GM12891 (cell line): ENCODE data around the gene OR52A5.

Experiments
- PAX5 ChIP-seq: IDR thresholded peaks from 2 replicates; pipeline ENCODE4 v1.6.1; 2011; ENCODE audit warnings: low read length, moderate library complexity, mild to moderate bottlenecking; ENCODE audit not compliant: insufficient read depth, severe bottlenecking
- POLR2A ChIP-seq: IDR thresholded peaks from 2 replicates; pipeline ENCODE4 v1.6.1; 2011; ENCODE audit warnings: low read depth, low read length, control low read depth
- POLR2AphosphoS5 ChIP-seq: IDR thresholded peaks from 2 replicates; pipeline ENCODE4 v1.6.1; 2011; ENCODE audit warnings: low read depth, low read length, control low read depth
- POU2F2 ChIP-seq: IDR thresholded peaks from 2 replicates; pipeline ENCODE4 v1.6.1; 2011; ENCODE audit warnings: low read depth, mild to moderate bottlenecking, control low read depth, low read length, moderate library complexity
- SPI1 ChIP-seq: IDR thresholded peaks from 2 replicates; pipeline ENCODE4 v1.6.1; 2011; ENCODE audit warnings: low read depth, low read length, control low read depth
- TAF1 ChIP-seq: IDR thresholded peaks from 2 replicates; pipeline ENCODE4 v1.6.1; 2011; ENCODE audit warnings: low read depth, low read length, control low read depth

GRCh38 chr11:5102246-5102645, 35.9 kb downstream of the OR52A5 start:
- TF ChIP-seq POLR2AphosphoS5 (no peak), POLR2A (no peak), TAF1 (no peak), SPI1 (no peak), POU2F2 (no peak), PAX5 (no peak)
